Panc1 (cell line): ENCODE results near the gene HNF1B. TPM values are rescaled to one million over a fixed set of nuclear protein-coding genes. Genes with fewer than 3 reads are reported as not detected.

Source experiments
- ATAC-seq: fragments of 200-7000 bp; cut with Tn5 transposase; 2 replicates; pipeline ENCODE4 v1.9.1; 2020; ENCODE audit warnings: mild to moderate bottlenecking, moderate library complexity
- BruUV-seq: library from RNA; stranded (reverse); fragments of 400-500 nt; replicated peaks from 2 replicates; lab custom pipeline; 2021; lab: Mats Ljungman, UMichigan
- CTCF ChIA-PET: fragments of 300-600 bp; sonication (Branson Sonifier 250); formaldehyde crosslinking; loops from one replicate; lab custom pipeline; 2022; ENCODE audit warnings: antibody characterized with exemption; lab: Charles Lee
- POLR2A ChIA-PET: fragments of 300-600 bp; sonication (Branson Sonifier 250); formaldehyde crosslinking; loops from one replicate; lab custom pipeline; 2022; ENCODE audit warnings: antibody characterized with exemption; lab: Charles Lee
- DNase-seq: peaks from one replicate; pipeline ENCODE4 v3.0.0-alpha.2; 2010; ENCODE audit warnings: low read depth, low spot score
- H3K27ac ChIP-seq: 2 replicates; pipeline ENCODE4 v1.5.1; 2011; ENCODE audit warnings: mild to moderate bottlenecking, low read length, inconsistent platforms
- H3K27me3 ChIP-seq: fragments of 200-500 bp; sonication (Bioruptor generic); 2 replicates; pipeline ENCODE4 v1.6.0; 2014; ENCODE audit warnings: low read length, inconsistent platforms; ENCODE audit not compliant: control insufficient read depth, insufficient read depth
- H3K36me3 ChIP-seq: fragments of 200-500 bp; sonication (Bioruptor generic); 2 replicates; pipeline ENCODE4 v1.5.1; 2014; ENCODE audit warnings: inconsistent platforms, mild to moderate bottlenecking, low read length, moderate library complexity; ENCODE audit not compliant: control insufficient read depth, insufficient read depth
- H3K4me1 ChIP-seq: 2 replicates; pipeline ENCODE4 v1.5.1; 2011; ENCODE audit warnings: inconsistent platforms, mild to moderate bottlenecking, low read length, moderate library complexity; ENCODE audit not compliant: control insufficient read depth, insufficient read depth
- H3K4me3 ChIP-seq, 2 experiments: 2 replicates each; pipeline ENCODE4 v1.5.1; 2011 to 2012; ENCODE audit warnings: low read depth in 2 of 2, low read length in 2 of 2, mild to moderate bottlenecking in 2 of 2, inconsistent platforms in 1 of 2, moderate library complexity in 1 of 2
- H3K9me3 ChIP-seq: fragments of 200-500 bp; sonication (Bioruptor generic); 2 replicates; pipeline ENCODE4 v1.5.1; 2014; ENCODE audit warnings: low read depth, mild to moderate bottlenecking, inconsistent platforms, low read length, moderate library complexity; ENCODE audit not compliant: control insufficient read depth, insufficient read depth
- POLR2AphosphoS5 ChIP-seq: IDR thresholded peaks from 2 replicates; pipeline ENCODE4 v1.6.1; 2012; ENCODE audit warnings: mild to moderate bottlenecking, low read depth, low read length, moderate library complexity
- SIN3A ChIP-seq: IDR thresholded peaks from 2 replicates; pipeline ENCODE4 v1.6.1; 2012; ENCODE audit warnings: low read depth, mild to moderate bottlenecking, low read length, moderate library complexity, borderline replicate concordance; ENCODE audit not compliant: insufficient read depth
- TCF7L2 ChIP-seq: IDR thresholded peaks from 2 replicates; pipeline ENCODE4 v1.6.1; 2011; ENCODE audit warnings: mild to moderate bottlenecking, low read depth, low read length, inconsistent platforms
- in situ Hi-C: cut with HindIII; loops from 2 replicates; pipeline ENCODE4 v1.10.0; 2016; ENCODE audit warnings: low sequenced_read_pairs, low pct_unique_long_range_greater_than_20kb
- intact Hi-C: fragments of 100-400 bp; cut with micrococcal nuclease; formaldehyde crosslinking; loops from one replicate; pipeline ENCODE4 v1.10.0; 2022; ENCODE audit not compliant: unreplicated experiment
- total RNA-seq: library from RNA; stranded (reverse); gene quantifications from one replicate; pipeline ENCODE4 v1.2.1, GENCODE V29; 2021; ENCODE audit not compliant: unreplicated experiment
- TF ChIP-seq, protein P1 (sequence below): fragments of 450-650 bp; IDR thresholded peaks from 2 replicates; pipeline ENCODE4 v1.5.1; 2017; ENCODE audit warnings: mild to moderate bottlenecking
- TF ChIP-seq, protein P2 (sequence below), 2 experiments: IDR thresholded peaks; 2 replicates each; pipeline ENCODE4 v1.6.1; 2011 to 2012; ENCODE audit warnings: low read depth in 2 of 2, control low read depth in 1 of 2, low read length in 1 of 2, mild to moderate bottlenecking in 1 of 2, moderate library complexity in 1 of 2; ENCODE audit not compliant: insufficient read depth in 1 of 2

The HNF1B gene
- total RNA-seq, 1 experiment from 2014 or later: not detected

DNA sequence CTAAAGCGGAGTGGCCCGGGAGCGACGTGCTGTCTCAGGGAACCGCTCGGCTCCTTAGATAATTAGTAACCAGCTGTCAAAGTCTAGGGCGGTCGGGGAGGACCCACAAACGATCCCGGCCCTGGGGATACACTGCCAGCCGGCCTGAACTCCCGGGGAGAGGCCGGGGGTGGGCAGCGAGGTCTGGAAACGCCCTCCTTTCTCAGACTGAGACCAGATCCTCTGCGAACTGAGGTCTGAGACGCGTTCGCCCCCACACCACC lies 1.3 kb downstream of the HNF1B start:
- no peaks in the 10 kb centered on the region for H3K9me3 ChIP-seq
- no peak for DNase-seq
- no peak overlapping the region for H3K27ac ChIP-seq
- H3K27me3 ChIP-seq: peaks cover 18% of the 10 kb centered on the region
- ATAC-seq: peak; percentile 52; the same call in 1 of the 2 replicates
- intact Hi-C loops (no loop called here), in situ Hi-C loops (no loop called here)
- TF ChIP-seq, protein P1, sequence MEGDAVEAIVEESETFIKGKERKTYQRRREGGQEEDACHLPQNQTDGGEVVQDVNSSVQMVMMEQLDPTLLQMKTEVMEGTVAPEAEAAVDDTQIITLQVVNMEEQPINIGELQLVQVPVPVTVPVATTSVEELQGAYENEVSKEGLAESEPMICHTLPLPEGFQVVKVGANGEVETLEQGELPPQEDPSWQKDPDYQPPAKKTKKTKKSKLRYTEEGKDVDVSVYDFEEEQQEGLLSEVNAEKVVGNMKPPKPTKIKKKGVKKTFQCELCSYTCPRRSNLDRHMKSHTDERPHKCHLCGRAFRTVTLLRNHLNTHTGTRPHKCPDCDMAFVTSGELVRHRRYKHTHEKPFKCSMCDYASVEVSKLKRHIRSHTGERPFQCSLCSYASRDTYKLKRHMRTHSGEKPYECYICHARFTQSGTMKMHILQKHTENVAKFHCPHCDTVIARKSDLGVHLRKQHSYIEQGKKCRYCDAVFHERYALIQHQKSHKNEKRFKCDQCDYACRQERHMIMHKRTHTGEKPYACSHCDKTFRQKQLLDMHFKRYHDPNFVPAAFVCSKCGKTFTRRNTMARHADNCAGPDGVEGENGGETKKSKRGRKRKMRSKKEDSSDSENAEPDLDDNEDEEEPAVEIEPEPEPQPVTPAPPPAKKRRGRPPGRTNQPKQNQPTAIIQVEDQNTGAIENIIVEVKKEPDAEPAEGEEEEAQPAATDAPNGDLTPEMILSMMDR: no peak
- TF ChIP-seq, protein P2, sequence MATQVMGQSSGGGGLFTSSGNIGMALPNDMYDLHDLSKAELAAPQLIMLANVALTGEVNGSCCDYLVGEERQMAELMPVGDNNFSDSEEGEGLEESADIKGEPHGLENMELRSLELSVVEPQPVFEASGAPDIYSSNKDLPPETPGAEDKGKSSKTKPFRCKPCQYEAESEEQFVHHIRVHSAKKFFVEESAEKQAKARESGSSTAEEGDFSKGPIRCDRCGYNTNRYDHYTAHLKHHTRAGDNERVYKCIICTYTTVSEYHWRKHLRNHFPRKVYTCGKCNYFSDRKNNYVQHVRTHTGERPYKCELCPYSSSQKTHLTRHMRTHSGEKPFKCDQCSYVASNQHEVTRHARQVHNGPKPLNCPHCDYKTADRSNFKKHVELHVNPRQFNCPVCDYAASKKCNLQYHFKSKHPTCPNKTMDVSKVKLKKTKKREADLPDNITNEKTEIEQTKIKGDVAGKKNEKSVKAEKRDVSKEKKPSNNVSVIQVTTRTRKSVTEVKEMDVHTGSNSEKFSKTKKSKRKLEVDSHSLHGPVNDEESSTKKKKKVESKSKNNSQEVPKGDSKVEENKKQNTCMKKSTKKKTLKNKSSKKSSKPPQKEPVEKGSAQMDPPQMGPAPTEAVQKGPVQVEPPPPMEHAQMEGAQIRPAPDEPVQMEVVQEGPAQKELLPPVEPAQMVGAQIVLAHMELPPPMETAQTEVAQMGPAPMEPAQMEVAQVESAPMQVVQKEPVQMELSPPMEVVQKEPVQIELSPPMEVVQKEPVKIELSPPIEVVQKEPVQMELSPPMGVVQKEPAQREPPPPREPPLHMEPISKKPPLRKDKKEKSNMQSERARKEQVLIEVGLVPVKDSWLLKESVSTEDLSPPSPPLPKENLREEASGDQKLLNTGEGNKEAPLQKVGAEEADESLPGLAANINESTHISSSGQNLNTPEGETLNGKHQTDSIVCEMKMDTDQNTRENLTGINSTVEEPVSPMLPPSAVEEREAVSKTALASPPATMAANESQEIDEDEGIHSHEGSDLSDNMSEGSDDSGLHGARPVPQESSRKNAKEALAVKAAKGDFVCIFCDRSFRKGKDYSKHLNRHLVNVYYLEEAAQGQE (IDR thresholded peaks at IDR 0.05; ENCODE audit: insufficient read depth in 1 of 2, low read depth in 2 of 2, low read length in 1 of 2): no peak
- TF ChIP-seq SIN3A: no peak
- no peak for TF ChIP-seq TCF7L2
- TF ChIP-seq POLR2AphosphoS5: no peak
- BruUV-seq: no TSS peak
- no peaks in the 10 kb centered on the region; the same call in none of the 2 replicates for H3K36me3 ChIP-seq
- no peaks in the 10 kb centered on the region for H3K4me1 ChIP-seq
- ChIA-PET CTCF (no interaction called here), POLR2A (no interaction called here)
- H3K4me3 ChIP-seq: peak overlapping the region in 1 of 2 experiments; percentile 27; a peak in 1 of 4 replicates

DNA sequence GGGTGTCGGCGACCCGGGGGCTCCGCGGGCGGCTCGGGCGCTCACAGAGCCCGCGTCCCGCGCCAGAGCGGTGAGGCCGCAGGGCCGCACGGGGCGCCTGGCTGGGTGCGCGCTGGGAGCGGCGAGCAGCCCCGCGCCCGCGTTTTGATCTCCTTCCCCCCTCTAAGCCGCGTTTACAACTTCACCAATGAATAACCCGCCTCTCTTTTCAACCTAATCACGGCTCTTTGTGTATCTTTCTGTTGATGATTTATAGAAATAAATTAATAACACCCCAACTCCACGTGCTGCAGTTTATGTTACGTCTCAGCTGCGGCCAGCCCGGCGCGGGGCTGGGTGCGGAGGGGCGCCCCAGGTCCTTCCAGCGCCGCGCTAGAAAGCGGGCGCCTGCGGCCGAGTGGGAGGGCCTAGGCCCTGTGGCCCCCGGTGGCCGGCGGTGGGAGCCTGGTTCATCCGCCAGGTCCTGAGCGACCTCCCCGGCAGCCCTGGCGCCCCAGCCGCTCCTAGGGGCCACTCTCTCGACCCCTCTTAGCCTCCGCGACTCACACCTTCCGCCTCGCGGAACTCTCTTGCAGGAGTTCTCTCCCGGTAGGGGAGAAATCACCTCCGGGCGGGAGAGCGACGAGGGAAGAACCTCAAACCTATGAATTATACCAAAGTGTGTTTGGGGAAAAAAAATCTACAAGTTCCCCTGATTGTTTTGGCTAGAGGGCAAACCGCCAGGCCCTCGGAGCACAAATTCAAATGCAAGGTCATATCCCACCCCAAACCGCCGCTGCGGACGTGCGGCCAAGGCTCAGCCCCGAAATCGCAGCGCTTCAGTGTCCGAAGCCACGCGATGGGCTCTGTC lies 1.9 kb downstream of the HNF1B start:
- Histone ChIP-seq H3K36me3 (no peaks in the 10 kb centered on the region; the same call in none of the 2 replicates), H3K9me3 (no peaks in the 10 kb centered on the region), H3K4me3 (peak overlapping the region; percentile 27 to 35), H3K4me1 (no peaks in the 10 kb centered on the region), H3K27ac (no peak overlapping the region), H3K27me3 (peaks cover 18% of the 10 kb centered on the region)
- in situ Hi-C loops: no loop called here
- ATAC-seq (peak; percentile 55), DNase-seq (no peak)
- ChIA-PET POLR2A (no interaction called here), CTCF (no interaction called here)
- BruUV-seq: no TSS peak
- no peak for TF ChIP-seq TCF7L2
- TF ChIP-seq, protein P2 (IDR thresholded peaks at IDR 0.05; ENCODE audit: insufficient read depth in 1 of 2, low read depth in 2 of 2, low read length in 1 of 2): no peak
- TF ChIP-seq, protein P1: no peak
- no peak for TF ChIP-seq POLR2AphosphoS5
- no peak for TF ChIP-seq SIN3A
- intact Hi-C loops: no loop called here
